Fibroblast of skin of left biceps (primary cell): ENCODE results near the gene RTL5.
"Not testable (repeated sequence)": the region's sequence is repeated elsewhere in the genome, so short reads cannot be mapped to it uniquely, and the experiment has no call there.

ENCODE experiments used
- DNase-seq, 2 experiments: peaks; one replicate each; pipeline ENCODE4 v3.0.0-alpha.2; 2013; ENCODE audit warnings: low read depth in 2 of 2

RTL5 gene

DNA sequence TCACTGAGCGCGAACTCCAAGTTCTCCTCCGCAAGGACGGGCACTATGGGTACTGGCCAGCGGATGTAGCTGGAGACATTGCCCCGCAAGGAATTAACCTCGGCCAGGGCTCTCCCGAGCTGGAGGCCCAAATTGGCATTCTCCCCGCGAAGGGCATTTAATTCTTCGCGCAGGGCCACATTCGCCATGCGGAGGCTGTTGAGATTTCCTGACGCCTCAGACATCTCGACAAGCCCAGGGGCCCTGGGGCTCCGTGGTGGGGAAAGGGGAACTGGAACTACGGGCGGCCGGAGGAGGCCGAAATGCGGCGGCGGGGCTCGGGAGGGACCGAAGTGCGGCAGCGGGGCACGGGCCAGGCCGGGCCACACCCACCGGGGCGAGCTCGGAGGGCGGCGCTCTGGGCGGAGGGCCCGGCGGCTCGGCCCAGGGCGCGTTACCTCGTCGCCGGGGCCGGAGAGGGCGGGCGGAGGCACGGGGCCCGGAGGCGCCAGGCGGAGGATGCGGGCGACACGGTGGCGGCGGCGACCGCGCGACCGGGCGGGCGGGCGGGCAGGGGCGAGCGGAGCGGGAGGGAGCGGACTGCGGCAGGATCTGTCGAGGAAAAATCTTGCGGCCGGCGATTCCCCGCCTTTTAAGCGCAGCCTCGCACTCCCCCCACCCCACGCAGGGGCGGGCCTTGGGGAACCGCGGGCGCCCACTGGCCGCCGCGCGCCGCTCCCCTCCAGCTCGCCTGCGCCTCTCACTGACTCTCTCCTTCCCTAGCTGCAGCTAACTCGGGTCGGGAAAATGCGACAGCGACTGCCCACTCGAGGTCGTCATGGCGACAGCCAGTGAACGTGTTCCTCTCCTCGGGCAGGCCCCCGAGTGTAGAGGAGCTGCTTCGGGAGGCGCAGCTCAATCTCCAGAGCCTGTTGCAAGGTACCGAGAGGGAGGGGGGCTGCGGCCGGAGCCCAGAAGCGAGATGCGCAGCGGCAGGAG, at the start of gene RTL5:
RTL5 (minus strand) TSS at position 599 of the 978 bp plus-strand sequence.
- peak; percentile 51 to 54 for DNase-seq

DNA sequence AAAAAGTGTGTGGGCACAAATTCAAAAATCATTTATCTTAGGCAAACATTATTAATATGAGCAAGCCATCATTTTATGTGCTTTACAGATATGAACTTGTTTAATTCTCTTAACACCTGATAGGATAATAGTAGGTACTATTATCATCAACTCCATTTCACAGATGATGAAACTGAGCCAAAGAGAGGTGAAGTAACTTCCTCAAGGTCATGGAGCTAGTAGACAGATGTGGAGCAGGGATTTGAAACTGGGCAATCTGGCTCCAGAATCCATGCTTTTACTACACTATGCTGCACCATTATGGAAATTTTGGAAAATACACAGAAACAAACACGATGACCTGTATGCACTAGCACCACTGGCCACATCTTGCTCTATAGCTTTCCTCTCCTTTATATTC, 48.8 kb upstream of the RTL5 start:
- DNase-seq, result no peak

DNA sequence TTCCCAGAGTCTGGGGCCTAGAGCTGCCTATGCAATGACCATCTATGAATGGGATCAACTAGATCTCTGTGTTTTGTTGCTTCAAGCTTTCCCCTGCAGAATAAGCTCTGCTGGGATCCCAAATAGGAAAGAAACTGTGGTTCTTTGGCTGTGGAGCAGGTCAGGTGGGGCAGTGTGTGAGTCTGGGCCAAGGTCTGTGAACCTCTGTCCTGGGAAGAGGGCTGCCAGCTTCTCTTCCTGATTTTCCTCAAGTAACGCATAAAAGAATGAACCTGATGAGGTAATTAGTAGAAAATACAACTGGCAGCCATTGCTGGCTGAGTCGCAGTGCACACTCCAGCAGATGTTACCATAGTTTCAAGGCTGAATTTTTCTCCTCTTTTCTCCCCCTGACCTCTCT, 45.3 kb upstream of the RTL5 start:
- no peak for DNase-seq

DNA sequence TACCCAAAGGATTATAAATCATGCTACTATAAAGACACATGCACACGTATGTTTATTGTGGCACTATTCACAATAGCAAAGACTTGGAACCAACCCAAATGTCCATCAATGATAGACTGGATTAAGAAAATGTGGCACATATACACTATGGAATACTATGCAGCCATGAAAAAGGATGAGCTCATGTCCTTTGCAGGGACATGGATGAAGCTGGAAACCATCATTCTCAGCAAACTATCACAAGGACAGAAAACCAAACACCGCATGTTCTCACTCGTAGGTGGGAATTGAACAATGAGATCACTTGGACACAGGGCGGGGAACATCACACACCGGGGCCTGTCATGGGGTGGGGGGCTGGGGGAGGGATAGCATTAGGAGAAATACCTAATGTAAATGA, 44.6 kb upstream of the RTL5 start:
- DNase-seq, result not testable (repeated sequence)

DNA sequence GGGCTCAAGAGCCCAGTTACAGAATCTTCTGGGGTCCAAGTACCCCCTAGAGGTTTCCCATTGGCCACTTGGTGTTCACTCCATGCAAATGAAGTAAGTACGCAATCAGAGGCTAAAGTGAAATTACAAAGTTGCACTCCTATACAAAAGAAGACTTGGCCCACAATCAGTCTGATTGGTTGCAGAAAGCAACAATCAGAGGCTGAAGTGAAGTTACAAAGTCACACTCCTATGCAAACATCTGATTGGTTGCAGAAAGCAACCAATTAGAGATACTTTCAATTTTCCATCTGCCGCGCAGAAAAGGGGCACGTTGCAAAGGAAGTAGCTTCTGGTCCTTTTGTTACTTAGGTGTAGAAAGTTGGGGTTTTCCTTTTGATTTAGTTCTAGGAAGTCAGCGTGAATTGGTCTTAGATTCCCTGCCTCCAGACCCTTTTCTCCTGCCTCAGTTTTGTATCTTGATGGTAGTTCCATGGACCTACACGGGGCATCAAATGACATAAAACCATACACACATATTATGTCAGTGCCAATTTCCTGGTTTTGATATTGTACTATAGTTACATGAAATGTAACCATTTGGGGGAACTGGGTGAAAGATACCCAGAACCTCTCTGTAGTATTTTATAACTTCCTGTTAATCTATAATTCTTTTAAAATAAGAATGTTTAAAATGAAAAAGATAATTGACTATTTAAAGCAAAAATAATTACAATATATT, 37.5 kb upstream of the RTL5 start:
- no peak for DNase-seq

DNA sequence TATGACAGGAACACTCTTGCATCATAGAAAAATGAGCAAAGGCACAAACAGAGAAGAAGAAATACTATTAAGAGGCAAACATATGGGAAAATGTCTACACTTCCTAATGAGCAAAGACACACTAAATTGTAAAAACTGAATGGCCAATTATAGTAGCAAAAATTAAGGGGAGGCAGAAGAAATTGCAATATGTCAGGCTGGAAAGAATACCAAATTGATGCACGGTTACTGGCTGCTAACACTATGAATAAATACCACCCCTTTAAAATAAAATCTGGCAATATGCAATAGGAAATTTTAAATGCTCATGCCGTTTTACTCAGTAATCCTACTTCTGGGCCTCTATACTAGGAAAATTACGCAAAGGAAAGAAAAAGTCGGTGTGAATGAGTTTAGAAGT, 33.8 kb upstream of the RTL5 start:
- no peak for DNase-seq

DNA sequence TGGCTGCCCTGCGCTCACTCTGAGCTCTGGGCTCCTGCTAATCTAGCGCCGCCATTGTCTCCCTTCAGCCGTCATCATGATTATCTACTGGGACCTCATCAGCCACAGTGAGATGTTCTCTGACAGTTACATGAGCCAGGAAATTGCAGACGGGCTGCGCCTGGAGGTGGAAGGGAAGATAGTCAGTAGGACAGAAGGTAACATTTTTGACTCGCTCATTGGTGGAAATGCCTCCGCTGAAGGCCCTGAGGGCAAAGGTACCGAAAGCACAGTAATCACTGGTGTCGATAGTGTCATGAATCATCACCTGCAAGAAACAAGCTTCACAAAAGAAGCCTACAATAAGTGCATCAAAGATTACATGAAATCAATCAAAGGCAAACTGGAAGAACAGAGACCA, 28.1 kb upstream of the RTL5 start:
- no peak for DNase-seq

DNA sequence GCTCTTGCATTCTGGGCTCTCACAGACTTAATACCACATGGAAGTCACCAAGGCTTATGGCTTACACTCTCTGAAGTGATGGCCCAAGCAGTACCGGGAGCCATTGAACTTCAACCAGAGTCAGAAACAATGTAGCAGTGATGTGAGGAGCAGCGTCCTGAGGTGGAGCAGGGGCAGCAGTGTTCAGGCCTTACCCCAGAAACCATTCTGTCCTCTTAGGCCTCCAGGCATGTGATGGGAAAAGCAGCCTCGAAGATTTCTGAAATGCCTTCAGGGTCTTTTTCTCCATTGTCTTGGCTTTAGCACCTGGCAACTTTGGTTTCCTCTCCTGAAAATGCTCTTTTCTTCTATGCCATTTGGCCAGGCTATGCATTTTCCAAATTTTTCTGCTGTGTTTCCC, 27.1 kb upstream of the RTL5 start:
- DNase-seq, result no peak

DNA sequence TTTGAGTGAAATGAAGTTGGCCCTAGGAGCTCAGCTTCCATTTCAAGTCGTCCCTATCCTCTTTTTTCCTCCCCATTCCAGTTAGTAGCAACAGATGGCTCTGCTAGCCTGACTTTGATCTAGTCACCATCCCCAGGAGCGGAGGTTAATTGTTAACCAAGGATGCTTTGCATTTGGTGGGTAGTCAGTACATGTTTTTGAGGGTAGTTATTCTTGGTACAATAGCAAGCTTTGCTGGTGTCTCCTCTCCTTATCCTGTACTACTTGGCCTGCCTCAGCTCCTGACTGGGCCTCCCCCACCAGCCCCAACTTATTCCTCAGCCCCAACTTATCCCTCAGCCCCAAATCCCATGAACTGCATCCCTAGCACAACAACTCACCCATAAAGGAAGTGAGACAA, 14.8 kb upstream of the RTL5 start:
- no peak for DNase-seq

DNA sequence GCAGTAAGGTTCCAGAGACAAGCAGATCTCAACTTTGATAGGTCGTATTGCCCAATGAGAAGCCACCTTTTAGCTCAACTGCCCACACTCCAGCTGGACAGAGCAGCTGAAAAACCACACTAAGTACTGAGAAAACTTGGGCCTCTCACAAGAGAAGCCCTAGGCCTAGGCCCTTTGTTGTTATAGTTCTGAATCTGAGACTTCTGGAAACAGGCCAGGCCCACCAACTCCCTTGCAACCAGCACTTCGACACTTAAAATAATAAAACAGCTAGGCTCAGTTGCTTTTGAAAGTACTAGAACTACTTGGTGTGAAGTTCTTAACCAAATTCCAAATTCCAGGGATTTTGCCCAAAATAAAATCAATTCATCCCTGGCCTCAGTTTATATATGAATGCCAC, 13.5 kb upstream of the RTL5 start:
- no peak for DNase-seq

DNA sequence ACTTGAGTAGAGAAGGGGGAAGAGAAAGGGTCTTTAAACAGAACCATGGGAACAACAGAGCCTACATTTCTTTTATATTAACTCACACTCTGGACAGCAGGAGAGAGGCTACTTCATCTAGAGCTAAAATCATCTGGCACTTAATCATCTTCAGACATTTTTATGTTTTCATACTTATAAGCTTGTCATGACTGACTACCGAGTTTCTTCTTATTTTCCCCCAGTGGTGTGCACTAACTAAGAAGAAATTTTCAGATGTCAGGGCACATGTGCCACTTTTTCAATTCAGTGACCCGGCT, 11.8 kb upstream of the RTL5 start:
- DNase-seq, result no peak

DNA sequence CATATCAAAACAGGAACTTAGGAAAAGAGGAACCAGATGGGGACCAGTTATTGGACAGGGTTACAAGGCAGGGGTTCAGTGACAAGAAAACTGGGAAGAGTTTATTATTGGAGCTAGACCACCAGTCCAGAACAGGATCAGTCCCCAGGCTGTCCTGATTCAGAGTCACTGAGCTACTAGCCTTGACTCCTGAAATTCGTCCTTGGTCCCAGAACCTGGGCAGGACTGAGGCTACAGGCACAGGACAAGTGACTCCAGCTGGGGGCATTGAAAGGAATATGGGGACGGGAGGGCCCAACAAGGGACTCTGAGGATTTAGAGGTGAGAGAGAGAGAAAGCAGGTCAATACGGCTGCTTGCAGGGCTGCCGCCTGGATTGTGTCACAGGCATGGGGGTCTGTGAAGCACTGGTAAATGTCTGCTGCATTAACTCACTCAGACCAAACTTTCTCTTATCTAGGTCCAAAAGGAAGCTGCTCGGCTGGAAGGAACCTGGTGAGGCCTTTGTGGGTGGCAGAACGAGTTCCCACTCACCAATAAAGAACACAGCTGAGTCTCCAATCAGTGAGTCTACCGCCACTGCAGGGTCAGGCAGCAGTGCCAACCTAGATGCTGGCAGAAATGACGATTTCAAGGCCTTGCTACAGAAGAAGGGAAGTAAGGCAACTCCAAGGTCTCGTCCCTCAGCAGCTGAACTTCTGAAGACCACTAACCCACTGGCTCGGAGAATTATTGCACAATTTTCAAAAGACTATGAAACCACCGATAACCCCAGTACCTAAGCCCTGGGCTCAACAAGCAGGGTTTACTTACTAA, 11.3 kb upstream of the RTL5 start:
- no peak for DNase-seq

DNA sequence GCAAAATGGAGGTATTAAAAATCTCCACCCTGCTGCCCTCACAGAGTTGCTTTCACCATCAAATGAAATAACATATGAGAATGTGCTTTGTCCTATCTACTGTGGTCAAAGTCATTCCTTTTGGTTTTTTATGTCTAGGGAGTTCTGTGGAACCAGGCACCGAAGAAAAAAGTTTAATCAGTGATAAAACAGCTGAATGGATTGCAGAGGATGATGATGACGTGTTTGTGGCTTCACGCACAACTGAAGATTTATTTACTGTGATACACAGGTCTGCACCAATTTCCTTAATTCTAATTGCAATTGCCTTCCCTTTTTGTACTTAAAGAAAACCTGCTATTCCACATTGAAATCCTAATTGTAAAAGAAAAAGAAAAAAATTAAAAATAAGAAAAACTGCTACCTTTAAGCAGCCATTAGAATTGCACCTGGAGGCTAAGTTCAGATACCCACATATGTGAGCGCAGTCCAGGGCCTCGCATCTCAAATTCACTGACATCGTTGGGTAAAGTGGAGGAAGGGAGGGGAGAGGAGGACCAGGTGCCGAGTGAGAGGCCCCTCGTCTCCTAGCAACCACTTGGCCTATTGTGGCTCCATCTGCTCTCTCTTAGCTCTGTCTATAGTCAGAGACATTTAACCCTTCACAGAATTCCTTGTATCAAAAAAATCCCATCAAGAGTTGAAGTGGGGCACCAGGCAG, 10.5 kb upstream of the RTL5 start:
- no peak for DNase-seq

DNA sequence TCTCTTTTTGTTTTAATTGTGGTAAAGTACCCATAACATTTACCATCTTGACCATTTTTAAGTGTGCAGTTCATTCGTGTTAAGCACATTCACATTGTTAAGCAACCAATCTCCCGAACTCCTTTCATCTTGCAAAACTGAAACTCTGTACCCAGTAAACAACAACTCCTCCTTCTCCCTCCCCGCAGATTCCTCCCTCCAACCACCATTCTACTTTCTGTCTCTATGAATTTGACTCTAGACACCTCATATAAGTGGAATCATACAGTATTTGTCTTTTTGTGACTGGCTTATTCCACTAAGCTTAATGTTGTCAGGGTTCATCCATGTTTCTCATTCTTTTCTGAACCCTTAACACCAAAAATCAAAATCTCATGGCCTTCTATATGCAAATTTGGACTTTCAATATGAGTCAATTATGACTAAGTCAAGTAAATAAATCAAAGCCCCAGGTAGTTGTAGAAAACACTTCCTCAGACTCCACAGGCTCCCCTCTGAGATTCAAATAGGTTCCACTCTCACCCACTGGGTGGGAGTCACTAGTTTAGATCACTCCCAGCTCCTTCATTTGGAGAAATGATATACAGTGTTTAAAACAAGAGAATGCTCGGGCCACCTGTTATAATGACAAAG, 9.8 kb upstream of the RTL5 start:
- DNase-seq, result no peak

DNA sequence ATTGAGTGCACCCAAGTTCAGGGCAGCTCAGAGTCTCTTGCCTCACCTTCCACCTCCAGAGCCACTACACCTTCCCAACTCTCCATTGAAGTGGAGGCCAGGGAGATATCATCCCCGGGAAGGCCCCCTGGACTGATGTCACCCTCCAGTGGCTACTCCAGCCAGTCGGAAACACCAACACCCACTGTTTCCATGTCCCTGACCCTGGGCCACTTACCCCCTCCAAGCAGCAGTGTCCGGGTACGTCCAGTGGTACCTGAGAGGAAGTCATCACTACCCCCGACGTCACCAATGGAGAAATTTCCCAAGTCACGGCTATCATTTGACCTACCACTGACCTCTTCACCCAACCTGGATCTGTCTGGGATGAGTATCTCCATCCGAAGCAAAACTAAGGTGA, 7.8 kb upstream of the RTL5 start:
- no peak for DNase-seq

DNA sequence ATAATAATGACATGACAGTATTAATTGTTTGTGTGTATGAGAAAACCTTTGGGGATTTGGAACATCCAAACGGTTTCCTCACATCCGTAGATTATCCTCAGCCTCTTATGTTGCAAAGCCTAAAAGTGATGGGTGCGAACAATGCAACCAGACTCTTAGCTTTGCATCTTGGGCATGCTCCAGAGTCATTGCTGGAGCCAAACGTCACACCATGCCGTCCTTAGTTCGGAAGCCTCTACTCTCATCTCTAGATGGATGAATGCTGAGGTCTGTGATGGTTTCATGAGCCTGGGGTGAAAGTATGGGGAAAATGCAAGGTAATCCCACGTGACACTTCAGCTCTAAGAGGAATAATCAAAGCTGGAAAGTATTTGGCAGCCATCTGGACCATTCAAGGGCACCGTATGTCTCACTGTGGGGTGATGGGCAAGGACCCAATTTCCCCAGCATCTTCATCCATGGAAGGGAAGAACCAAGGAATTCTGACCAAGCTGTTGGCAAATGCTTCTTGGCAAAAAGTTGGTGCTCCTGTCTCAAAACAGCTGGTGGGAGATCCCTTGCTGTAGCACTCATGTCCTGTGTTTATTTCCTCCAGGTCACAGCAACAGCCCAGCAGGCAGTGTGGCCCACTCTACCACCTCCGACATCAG, 6.3 kb upstream of the RTL5 start:
- no peak for DNase-seq

DNA sequence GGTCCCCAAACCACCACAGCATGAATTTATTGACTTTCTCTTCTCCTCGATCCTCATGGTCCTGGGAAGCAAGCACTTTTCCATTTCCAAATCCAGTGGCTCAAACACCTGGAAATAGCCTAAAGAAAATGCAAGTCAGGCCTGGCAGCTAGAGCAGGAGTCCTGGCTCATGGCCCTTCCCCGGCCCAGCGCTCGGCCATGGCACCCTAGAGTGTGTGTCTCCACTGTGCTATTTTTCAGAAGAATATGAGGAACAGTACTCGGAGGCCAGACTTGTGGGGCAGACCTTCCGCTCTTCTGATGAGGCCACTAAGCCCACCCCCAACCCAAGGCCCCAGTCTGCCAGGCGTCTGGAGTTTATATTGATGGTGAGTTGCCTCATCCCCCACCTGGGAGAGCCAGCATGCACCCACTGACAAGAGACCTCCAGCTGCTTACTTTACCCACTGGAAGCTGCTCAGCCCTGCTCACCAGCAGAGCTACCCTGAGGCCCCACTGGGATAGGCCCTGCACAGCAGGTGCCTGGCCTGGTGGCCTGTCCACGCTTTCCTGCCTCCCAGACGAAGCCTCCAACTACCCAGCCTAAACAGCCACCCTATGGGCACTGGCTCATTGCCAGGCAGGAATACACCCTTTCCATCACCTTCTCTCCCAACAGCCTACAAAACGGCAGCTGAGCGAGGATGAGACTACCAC, 2.3 kb upstream of the RTL5 start:
- no peak for DNase-seq

DNA sequence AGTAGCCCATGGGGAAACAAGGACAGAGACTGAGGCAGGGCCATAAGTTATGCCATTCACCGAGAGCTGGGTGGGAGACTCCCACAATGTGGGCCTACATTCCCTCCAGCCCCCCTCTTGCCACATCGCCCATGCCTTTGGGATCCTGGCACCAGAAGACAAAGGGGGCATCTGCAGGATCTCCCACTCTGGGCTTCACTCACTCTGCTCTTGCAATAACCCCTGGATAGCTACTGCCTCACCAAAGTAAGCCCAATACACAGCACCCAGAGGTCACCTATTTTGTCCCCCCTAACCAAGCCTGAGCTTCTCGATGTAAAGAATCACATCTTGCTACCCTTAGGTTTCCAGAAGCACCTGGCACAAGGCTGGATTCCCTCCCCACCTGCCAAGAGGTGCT, 741 bp upstream of the RTL5 start:
- DNase-seq, result no peak

DNA sequence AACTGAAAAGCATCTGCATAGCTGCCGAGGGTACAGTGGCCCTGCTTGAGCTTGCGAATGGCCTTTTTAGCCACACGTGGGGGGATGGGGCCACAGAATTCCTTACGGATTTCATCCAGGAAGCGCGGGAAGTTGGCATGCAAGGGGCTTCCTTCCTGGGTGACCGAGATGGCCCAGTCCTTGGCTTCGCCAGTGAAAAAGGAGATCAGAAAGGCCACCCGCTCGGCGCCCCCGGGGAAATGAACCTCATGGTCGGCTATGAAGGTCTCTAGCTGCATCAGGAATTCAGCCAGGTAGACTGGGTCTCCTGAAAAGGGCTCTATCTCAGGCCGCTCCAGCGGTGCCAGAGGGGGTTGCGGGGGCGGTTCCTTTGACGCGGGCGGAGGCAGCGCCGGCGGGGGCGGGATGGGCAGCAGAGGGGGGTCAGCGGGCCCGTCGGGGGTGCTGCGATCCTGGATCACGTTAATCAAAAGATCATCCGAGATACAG, 909 bp downstream of the RTL5 start:
- DNase-seq, result no peak

DNA sequence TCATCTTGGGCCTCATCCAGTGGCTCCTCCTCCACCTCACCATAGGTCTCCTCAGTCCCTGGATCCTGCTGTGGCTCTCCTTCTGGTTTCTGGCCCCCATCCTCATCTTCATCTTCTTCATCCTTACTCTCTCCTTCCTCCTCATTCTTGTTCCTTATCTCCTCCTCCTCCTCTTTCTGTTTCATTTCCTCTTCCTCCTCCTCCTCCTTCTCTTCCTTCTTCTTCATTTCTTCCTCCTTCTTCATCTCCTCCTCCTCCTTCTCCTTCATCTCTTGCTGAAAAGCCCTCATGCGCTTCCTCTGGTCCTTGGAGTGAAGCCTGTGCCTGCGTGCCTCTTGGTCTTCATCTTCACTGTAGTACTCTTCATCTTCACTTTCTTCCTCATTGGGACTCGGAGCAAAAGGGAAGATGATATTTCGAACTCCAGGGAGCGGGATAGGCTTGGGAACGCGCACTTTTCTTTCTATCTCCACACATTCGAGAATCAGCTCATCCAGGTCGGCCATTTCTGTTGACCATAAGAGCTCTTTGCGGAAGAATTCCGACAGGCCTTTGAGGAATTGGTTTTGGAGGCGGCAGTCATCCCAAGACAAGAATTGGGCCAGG, 1.5 kb downstream of the RTL5 start:
- no peak for DNase-seq
